ENCODE measurements around the gene MAN1A1.
A peak's percentile ranks its signal among the peaks of the same experiment; 100 is the strongest.
"Not testable (repeated sequence)": the region's sequence is repeated elsewhere in the genome, so short reads cannot be mapped to it uniquely, and the experiment has no call there.

MAN1A1 gene

DNA sequence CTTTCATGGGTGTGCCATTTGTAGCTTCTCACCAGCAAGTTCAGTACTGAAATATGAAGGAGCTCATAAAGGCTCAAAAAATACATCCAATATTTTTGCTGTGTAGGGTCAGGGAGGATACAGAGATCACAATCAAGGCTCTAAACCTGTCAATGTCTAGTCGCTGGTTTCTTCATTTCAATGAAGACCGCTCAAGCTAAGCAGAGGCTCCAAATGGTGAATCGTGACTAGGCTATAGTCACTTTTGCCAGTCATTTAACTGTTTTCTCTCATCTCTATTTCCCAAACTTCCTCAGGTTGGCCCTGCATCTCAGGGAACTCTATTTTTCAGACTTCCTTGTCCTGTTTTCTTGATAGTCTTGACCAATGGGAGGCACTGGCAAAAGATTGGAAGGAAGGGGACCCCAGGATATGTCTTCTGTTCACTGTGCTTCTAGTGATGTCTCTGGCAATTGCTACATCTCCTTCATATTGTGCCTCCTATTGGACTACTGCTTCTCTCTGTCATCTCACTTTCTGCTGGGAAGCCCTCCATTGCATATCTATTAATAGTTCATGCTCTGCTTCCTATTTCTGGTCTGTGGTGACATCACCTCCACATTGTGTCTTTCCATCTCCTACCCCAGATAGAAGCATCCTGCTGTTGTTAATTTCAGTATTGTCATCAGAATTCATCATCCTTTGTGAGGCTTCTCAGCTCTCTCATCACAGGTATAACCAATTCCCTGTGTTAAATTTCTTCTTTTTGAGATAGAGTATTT lies 183.4 kb downstream of the MAN1A1 start:
- no peak for DNase-seq

DNA sequence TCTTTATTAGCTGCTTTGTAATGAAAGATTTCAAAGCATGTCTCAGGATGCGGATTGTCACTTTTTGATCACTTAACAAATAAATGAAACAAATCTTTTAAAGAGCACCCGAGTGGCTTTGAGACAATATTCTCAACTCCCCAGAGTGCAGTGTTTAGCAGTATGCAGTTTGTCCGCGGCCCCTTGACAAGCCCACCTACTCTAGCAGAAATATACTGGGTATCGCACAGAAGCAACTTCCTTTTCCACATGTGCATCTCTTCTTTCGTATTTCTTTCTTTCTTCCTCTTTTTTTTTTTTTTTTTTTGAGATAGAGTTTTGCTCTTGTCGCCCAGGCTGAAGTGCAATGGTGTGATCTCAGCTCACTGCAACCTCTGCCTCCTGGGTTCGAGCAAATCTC lies 186.6 kb downstream of the MAN1A1 start:
- no peak for DNase-seq

DNA sequence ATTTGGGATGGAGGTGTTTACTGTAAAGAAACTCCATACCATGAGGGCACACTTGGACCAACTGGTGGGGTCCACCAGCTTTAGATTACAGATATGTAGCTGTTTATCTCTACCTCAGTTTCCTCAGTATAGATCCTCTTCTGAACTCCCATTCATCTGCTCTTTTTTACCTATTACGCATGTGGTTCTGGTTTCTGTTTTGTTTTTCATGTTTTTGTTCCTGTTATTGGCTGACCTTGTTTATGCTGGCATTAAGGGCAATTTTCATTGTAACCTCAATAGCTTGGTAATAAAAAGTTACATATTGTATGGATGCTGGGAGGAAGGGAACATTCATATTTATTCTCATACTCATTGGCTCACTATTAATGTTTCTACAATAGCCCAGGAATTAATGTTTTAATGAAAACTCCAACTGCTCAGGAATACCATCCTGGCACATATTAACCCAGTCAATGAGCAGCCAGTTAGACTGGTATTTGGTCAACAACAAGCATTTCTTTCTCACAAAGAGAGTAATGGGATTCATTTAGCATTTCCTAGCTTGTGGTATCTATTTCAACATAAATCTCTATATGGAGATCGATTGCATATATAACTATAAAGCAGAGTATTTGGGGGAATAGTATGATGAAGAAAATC lies 187.3 kb downstream of the MAN1A1 start:
- no peak for DNase-seq

DNA sequence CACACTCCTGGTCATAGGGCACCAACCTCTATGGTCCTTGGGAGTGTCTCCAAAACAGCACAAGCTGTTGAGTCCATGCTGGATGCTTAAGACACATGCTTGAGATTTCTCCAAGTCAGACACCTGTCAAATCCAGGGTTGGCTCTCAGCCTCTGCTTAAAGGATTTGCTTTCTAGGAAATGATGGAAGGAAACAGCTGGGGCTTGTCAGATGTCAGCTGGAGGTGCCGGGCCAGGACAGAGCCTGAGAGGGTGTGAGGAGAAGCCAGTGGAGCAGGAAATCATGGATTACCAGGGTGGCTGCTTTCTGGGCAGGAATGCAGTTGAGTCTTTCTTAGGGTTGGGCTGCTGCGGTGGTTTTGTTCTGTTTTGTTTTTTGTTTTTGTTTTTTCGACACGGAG lies 188.1 kb downstream of the MAN1A1 start:
- DNase-seq: no peak

DNA sequence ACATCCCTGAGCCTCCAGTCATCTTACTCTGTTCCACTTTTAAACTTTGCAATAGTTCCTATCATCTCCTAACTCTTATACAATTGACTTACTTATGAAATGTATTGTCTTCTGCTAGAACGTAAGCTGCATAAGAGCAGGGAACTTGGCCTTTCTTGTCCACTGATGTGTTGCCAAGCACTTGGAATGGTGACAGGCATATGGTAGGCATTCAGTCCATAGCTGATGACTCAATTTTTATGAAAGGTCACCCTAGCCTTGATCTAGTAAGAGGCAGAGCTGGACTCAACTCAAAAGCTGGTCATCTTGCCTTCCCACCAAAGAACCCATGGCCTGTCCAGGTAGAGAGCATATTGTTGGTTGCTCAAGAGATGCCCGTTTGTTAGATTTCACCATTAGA lies 188.7 kb downstream of the MAN1A1 start:
- DNase-seq: no peak

DNA sequence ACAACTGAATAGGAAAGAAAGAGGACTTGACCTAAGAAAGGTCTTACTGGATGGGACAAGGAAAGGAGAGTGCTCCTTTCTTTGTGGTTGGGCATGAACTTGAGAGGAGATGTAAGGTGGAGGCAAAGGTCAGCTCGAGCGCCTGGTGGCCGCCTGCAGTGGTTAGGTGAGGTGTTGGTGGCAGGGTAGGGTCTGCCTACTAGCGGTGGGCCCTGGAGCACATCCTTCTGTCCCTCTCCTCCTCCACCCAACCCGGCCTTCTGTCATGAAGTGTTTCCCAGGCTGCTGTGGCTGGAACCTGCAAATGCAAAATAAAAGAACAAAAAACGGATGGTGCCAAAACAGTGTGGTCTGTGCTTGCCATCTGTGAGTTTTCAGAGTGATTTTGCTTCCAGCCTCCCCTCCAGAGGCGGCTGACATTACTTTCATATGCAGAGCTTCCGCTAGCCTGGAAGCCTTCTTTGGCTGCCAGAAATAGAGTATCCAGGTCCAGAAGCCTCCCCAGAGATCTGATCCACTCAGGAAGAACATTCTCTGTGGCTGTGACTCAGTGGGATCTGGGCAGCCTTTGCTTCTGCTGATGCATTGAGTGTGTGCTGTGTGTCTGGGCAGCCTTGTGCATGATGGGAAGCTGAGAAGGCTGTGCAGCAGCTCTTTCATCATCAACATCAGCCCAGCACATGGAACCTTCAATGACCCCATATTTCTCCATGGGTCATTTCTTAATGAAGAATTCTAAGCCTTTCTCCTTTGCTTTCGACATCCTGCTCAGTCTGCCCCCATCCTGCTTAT lies 191.3 kb downstream of the MAN1A1 start:
- DNase-seq: no peak

DNA sequence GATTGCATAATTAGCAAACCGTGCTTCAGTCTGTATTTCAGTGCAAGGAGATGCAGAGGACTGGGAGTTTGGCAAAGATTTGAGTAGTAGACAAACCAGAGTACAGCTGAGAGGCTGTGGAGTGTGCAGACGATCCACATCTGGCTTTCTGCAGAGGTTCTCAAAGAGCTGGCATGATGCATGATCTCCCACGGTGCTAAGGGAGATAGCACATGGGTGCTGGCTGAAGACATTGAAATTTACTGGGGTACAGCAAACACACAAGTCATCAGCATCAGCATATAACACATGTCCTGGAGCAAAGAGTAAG lies 192.1 kb downstream of the MAN1A1 start:
- no peak for DNase-seq

DNA sequence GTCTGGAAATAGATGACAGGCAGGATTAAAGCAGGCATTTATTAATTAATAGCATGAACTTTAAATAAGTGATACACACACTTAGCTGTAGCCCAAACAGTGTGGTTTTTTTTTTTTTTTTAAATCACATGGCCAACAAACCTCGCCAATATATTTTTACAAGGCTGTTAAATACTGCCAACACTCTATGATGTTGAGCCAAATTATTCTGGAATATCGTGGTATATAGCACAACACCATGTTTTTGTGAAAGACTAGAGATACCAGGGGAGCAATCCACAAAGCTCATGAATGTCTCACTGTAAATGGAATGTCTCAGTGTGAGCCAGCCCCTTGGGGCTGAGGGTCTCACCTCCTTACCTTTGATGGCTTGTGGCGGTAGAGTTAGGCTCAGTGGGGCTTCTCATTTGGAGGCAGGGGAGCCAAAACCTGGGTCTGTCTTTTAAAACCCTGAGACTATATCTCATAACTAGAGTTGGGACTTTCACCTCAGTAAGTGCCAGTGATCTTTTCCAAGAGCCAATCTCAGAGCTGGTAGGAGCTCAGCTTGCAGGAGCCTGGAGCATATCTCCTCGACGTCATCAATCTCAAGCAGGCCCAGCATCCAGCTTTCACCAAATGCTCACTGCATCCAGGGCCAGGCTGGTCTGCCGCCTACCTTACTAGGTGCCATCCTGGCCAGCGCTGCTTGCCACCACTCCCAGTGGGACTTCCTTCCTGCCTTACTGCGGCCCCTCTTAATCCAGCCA lies 192.6 kb downstream of the MAN1A1 start:
- DNase-seq: no peak

DNA sequence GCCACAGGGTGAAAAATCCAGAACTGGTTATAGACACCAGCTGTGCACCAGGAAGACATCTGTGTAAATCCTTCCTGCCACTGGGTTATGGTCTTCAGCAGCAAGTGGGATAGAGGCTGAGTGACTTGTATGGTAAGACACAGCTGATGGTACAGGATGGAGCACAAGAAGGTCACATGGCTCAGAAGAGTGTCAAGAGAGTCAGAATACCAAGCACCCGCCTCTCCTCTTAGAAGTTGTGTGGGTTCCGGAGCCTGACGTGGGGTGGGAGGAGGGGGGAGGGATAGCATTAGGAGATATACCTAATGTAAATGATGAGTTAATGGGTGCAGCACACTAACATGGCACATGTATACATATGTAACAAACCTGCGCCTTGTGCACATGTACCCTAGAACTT lies 193.5 kb downstream of the MAN1A1 start:
- DNase-seq: not testable (repeated sequence)

DNA sequence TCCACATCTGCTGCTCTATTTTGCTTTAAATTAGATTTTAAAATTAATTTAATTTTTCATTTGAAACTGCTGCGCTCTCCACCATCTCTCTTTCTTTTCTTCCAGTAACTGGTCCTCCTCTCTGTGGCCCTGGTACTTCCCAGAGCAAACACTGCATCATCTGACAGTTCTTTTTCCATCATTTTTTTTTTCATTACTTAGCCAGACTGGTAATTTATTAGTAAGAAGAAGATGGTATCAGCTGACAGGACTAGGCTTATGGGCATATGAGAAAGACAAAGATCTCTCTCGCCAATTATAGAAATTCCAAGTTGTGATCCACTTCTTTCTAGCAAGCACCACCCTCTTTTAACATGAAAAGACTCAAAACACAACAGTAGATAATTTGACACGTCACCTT lies 197.4 kb downstream of the MAN1A1 start:
- DNase-seq: no peak

DNA sequence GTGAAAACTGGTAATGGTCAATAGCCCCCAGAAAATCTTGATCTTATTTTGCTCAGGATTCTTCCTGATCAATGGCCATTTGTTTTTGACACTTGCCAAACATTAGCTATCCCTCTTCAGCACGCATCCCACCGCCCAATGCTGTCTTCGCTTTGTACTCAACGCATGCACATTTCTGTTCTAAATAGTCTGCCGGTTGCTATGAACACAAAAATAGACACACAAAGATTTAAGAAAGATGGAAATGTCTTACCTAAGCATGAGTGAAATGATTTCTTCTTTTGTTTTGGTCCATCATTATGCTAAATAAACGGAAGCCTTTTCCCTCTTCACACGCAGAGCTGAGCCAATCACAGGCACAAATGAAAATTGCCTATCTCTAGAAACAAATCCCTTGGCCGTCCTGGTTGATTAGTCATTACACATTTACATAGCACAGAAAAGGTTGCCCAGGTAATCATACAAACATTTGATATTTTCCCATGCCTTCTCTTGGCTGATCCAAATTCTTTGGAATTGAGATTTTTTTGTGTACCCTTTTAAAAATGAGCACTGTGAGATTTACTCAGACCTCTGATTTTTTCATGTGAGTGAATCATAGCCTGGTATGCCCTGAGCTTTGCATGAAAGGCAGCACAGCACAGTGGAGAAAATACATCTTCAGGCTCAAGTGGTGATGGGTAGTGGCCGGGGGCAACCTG lies 200.6 kb downstream of the MAN1A1 start:
- DNase-seq: no peak

DNA sequence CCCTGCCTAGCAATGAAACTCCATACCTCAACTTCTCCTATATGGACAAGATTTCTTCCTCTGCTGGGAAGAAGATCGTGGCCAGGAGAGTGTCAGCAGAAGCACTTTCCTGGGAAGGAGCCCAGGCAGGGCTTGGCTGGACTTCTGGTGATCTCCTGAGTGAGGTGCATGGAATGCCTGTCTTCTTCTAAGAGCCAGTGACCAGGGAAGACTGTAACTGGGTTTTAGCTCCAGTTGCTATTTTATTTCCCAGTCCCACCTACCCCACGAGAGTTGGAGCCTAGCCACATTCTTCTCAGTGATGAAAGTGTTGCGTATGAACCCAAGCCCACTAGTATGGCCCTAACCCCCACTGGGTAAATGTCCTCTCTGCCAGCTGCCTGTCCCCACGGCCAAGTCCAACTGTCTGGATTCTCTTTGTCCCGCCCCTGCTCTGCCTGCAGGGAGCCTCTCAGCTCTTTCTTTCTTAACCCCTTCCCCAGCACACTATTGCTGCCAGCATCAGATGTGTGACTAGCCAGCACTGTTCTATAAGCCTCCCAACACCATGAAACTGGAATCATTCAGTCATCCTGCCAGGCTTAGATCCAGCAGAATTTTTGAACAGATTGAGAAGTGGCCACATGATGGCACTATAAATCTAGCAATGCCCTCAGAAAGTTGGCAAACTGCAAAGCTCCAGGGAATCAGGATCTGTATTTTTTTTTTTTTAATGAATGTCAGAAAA lies 201.3 kb downstream of the MAN1A1 start:
- DNase-seq: peak; percentile 12

DNA sequence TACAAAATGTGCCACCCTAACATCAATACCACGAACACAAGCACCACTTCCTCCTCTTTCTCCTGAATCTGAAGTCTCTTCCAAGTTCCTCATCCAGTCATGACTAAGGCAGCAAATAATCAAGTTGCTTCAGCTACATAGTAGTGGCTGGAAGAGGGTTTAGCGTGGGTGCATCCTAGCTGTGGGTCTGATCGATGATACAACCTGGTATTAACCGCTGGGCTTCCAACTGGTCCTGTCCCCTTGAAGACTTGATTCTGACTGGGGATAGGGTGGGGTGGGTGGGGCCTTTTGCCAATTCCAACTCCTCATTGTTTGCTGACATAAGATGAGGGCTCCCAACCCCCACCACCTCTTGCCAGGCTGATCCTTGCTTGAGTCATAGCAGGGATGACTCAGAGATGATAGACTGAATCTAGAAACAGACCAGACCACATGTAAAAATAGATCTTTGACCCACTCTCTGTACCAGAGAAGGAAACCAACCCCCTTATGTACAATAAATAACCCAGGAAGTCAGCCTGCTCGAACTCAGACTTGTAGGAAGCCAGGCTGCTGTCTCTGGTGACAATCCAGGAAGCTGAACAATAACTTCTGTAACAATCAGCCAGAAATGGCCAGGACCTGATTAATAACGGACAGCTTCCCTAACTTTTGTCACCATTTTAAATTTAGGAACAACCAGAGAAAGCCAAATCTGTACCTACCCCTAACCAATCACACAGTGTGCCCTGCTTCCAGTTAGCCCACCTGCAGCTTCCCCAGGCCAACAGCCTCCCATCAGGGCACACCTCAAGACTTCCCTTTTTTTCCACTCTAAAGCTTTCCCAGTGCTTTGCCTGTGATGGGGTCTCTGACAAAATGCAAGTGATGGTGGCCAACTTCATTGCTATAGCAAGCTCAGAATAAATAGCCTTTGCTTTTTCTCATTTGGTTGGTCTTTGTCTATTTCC lies 202.2 kb downstream of the MAN1A1 start:
- DNase-seq: no peak

DNA sequence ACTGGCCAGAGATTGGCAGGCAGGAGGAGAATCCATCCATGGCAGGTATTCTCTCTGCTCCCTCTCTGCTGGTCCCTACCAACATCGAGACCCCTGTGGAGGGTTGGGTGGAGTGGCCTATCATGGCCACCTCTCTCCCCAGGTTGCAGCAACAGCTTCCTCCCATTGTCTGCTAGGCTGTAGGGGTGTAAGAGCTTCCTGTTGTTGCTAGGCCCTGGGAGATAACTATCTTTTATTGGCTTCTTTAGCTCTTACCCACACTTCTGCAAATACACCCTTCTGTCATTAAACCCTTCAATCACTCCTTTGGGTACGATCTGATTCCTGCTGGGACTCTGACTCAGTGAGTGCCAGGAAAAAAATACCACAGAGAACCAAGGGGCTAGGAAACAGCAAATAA lies 204.4 kb downstream of the MAN1A1 start:
- DNase-seq: no peak

DNA sequence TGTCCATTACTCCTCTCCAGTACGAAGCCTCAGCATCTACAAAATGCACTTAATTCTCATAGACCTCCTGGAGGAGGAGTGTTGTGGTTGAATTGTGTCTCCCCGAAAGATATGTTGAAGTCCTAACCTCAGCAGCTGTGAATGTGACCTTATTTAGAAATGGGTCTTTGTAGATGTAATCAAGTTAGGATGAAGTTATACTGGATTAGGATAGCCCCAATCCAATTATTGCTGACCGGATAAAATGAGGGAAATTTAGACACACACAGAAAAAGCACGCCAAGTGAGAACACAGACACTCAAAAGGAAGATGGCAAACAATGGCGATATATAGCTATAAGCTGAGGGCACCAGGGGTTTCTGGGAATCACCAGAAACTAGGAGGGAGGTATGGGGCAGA lies 206.9 kb downstream of the MAN1A1 start:
- DNase-seq: no peak

DNA sequence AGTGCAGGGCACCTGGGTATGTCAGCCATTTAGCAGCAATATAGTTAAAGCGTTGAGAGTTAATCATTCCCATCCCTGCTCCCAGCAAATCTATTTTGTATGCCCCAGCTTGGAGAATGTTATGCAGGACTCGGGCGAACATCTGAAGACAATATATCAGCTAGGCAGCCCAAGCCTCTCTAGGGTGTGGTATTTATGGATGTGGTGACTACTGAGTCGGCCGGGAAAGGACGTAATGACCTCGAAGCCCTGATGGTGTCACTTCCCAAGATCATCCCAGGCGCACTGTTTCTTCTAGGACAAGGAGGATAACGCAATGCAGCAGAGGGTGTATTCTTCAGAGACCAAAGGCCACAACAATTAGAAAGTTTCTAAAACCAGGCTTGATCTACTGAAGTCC lies 207.5 kb downstream of the MAN1A1 start:
- DNase-seq: no peak

DNA sequence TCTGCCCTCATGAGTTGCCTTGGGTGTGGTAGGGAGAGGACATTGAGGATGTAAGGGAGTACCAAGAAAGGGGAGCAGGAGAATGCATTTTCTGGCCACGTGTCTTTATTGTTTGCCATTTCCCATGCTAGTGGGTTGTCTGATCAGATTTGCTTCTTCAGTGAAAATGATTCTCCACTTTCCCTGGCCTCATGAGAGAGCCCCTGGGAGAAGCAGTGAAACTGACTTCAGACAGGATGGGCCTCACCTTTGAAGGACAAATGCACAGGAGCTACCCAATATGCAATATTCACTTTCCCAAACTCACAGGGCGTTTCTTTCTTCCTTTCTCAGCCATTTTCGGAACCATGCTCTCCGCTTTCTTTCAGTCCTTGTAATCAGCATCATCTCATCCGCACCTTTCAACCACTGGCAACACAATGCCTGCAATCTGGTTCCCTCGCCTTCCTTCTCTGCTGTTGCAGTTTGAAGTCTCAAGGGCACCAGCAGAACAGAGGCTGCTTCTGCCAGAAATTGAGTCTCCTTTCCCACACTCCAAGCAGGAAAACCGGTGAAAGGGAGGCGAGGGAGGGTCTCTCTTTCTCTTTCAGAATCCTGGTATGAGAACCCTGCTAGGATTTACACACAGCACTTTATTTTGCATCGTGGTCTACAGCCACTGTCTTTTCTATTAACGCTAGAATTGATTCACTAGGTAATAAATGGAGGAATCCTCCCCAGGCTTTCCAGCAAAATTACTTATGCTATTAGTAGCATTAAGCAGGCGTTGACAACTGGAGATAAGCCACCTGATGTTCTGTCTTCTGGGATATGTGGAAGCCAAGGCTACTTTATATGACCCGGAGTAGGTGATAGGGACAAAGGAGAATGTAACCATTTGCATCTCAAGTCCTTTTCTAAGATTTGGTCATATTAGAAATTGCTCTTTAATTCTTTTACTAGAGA lies 209.1 kb downstream of the MAN1A1 start:
- DNase-seq: no peak

DNA sequence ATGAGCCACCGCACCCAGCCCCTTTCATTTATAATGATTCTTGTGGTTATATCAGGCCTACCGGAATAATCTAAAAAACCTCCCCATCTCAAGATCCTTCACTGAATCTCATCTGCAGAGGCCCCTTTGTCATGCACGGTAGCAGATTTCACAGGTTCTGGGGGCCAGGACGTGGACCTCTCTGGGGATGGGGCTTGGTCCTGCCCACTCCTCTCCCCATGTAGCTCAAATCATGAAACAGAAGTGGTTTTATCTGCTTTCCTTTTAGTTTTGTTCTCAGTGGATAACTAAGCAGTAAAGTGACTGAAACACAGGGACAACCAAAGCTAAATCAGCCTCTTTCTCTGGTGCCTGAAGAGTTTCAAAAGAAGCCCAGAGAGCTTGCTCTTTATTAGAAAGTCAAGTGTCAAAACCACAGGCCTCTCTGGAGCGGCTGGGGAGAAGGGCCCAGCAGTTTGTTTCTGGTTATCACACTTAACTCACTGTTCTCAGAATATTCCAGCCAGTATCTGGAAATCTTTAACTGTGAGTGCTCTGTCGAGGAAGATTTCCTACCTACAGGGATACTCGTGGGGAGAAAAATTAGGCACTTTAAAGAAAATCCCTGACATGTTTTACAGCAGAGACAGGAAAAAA lies 210.5 kb downstream of the MAN1A1 start:
- no peak for DNase-seq

Measured in CD4-positive, alpha-beta T cell treated with Interleukin-21 for 1 hour (primary cell).